Thyroid gland (tissue), 4 donors: ENCODE measurements around the gene CLSTN2. TPM values are rescaled to one million over a fixed set of nuclear protein-coding genes. Genes with fewer than 3 reads are reported as not detected.
A peak's percentile ranks its signal among the peaks of the same experiment; 100 is the strongest.

ENCODE experiments used
- DNase-seq, 2 donors: peaks; one replicate each; pipeline ENCODE4 v3.0.0-alpha.2; 2019
- H3K27ac ChIP-seq, 3 donors: fragments of 200-600 bp; sonication (generic); 1 replicate in 2 of 3; 2 replicates in 1 of 3; pipeline ENCODE4 v1.5.1; 2016 to 2019; ENCODE audit warnings: mild to moderate bottlenecking in 1 of 3, moderate library complexity in 1 of 3
- H3K27me3 ChIP-seq: fragments of 200-600 bp; sonication (generic); one replicate; pipeline ENCODE4 v1.5.1; 2019
- H3K36me3 ChIP-seq, 2 donors: fragments of 200-600 bp; sonication (generic); one replicate each; pipeline ENCODE4 v1.5.1; 2016 to 2019
- H3K4me1 ChIP-seq, 2 donors: fragments of 200-600 bp; sonication (generic); one replicate each; pipeline ENCODE4 v1.5.1; 2017 to 2019
- H3K4me3 ChIP-seq, 3 donors: fragments of 200-600 bp; sonication (generic); replicated peaks in 1 of 3; 1 replicate in 2 of 3; 2 replicates in 1 of 3; pipeline ENCODE4 v1.5.1; 2016; ENCODE audit warnings: mild to moderate bottlenecking in 1 of 3
- H3K9me3 ChIP-seq: fragments of 200-600 bp; sonication (generic); one replicate; pipeline ENCODE4 v1.5.1; 2017
- POLR2A ChIP-seq, 2 donors: fragments of 450-650 bp; IDR thresholded peaks; one replicate each; pipeline ENCODE4 v1.6.1; 2017; ENCODE audit warnings: antibody characterized with exemption in 2 of 2, mild to moderate bottlenecking in 2 of 2, moderate library complexity in 1 of 2
- WGBS, 2 donors: methylation state at CpG; one replicate each; pipeline ENCODE4 v1.1.5; 2017; 5-methylcytosine and 5-hydroxymethylcytosine counted together
- intact Hi-C: fragments of 100-400 bp; cut with DNase I; formaldehyde crosslinking; loops from one replicate; pipeline ENCODE4 v1.15.1; 2023
- total RNA-seq, 4 donors: library from RNA; depleted of rRNA; stranded (reverse); fragments of >200 nt; gene quantifications; one replicate each; pipeline ENCODE4 v1.2.3, GENCODE V29; 2016
- TF ChIP-seq, protein P1 (sequence below), 6 experiments: fragments of 200-600 bp in 3 of 6; fragments of 450-650 bp in 3 of 6; sonication (generic) in 3 of 6; IDR thresholded peaks; one replicate each; pipeline ENCODE4 v1.5.1; 2016 to 2019; ENCODE audit warnings: antibody characterized with exemption in 6 of 6, mild to moderate bottlenecking in 2 of 6, inconsistent platforms in 1 of 6, moderate library complexity in 1 of 6

Gene CLSTN2
- total RNA-seq, 4 donors from 2014 or later, result 9.7 to 32.9 (median 15.5) TPM

DNA sequence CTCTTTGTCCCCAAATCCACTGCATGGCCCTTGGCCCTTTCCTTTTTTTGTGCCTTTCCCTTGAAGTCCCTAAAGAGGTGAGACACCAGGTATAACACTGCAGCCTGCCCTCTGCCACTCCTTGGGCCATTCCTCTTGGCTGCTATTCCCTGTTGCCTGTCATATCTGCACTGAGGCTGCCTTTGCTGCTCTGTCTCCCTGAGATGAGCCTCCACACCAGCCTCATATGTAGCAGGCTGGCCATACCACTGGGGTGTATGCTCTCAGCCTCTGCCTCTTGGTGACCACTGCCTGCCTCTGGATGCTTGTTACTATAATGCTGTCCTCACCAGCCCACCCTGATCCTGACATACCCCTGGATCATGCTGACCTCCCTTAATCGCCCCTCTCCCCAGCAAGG lies 252.0 kb downstream of the CLSTN2 start:
- Histone ChIP-seq H3K36me3 (no peaks in the 10 kb centered on the region), H3K9me3 (no peaks in the 10 kb centered on the region), H3K27me3 (no peaks in the 10 kb centered on the region), H3K4me3 (no peak overlapping the region), H3K4me1 (peaks cover 20 to 30% of the 10 kb centered on the region in 2 donors), H3K27ac (peak overlapping the region; percentile 33 to 57 (median 46))
- intact Hi-C loops, result no loop called here
- WGBS, 2 donors, result 88 to 100% methylated on average over 1 of the region's 1 CpG
- TF ChIP-seq, protein P1, sequence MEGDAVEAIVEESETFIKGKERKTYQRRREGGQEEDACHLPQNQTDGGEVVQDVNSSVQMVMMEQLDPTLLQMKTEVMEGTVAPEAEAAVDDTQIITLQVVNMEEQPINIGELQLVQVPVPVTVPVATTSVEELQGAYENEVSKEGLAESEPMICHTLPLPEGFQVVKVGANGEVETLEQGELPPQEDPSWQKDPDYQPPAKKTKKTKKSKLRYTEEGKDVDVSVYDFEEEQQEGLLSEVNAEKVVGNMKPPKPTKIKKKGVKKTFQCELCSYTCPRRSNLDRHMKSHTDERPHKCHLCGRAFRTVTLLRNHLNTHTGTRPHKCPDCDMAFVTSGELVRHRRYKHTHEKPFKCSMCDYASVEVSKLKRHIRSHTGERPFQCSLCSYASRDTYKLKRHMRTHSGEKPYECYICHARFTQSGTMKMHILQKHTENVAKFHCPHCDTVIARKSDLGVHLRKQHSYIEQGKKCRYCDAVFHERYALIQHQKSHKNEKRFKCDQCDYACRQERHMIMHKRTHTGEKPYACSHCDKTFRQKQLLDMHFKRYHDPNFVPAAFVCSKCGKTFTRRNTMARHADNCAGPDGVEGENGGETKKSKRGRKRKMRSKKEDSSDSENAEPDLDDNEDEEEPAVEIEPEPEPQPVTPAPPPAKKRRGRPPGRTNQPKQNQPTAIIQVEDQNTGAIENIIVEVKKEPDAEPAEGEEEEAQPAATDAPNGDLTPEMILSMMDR (IDR thresholded peaks at IDR 0.05), result no peak
- no peak for TF ChIP-seq POLR2A (IDR thresholded peaks at IDR 0.05)
- DNase-seq, result no peak

DNA sequence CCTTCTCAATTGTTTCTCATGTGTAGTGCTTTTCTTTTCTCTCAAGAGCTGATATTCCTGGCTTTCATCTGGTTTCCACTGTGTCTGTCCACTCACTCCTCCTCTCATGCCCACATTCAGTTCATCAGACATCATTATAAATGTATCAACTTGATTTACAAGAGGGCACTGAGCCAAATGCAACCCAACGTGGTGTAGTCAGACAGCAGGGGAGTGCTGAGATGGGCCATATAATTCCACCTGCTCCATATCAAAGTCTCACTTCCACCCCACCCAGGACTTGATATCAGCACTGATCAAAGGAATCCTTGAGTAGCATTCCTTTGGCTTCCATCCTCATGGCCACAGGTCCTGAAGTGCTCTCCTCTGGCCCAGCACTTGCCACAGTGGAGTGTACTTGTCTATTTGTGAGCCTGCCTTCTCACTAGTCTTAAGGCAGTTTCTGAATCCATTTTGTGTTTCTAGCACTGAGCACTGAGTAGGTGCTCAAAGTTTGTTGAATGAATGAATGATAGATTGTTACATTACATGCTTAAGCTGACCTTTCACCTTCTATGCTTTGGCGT lies 252.8 kb downstream of the CLSTN2 start:
- Histone ChIP-seq H3K4me1 (peaks cover 20 to 30% of the 10 kb centered on the region in 2 donors), H3K36me3 (no peaks in the 10 kb centered on the region), H3K4me3 (no peak overlapping the region), H3K9me3 (no peaks in the 10 kb centered on the region), H3K27ac (peak overlapping the region in 2 of 3 donors; percentile 46 to 57), H3K27me3 (no peaks in the 10 kb centered on the region)
- WGBS, 2 donors, result 59 to 65% methylated on average over 2 of the region's 2 CpGs
- TF ChIP-seq POLR2A (IDR thresholded peaks at IDR 0.05), result no peak
- TF ChIP-seq, protein P1 (IDR thresholded peaks at IDR 0.05), result no peak
- intact Hi-C loops, result no loop called here
- peak; percentile 31 for DNase-seq

DNA sequence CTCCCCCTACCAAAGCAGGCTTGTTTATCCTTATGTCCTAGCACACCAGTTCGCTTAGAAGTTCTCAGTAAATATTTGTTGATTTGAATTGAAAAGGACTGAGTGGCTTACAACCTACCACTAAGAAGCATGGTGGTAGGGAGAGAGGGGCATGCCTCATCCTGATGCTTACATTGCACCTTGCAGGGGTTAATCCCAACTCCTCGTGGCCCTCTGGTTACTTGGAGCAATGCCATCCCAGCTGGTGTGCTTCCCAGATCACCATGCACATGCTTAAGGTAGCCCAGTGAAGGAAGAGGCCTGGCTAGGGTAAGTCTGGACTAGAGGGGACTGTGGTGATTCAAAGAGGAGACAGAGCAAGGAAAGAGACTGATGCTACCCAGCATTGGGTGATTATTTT lies 253.3 kb downstream of the CLSTN2 start:
- intact Hi-C loops, result no loop called here
- H3K36me3 ChIP-seq, result no peaks in the 10 kb centered on the region
- DNase-seq, result peak; percentile 26 to 35
- TF ChIP-seq POLR2A (IDR thresholded peaks at IDR 0.05), result no peak
- TF ChIP-seq, protein P1 (IDR thresholded peaks at IDR 0.05), result no peak
- no peak overlapping the region for H3K4me3 ChIP-seq
- no peaks in the 10 kb centered on the region for H3K9me3 ChIP-seq
- H3K27me3 ChIP-seq, result no peaks in the 10 kb centered on the region
- peaks cover 20 to 30% of the 10 kb centered on the region in 2 donors for H3K4me1 ChIP-seq
- H3K27ac ChIP-seq, result peak overlapping the region in 1 of 3 donors; percentile 57
- 45 to 50% methylated on average over 2 of the region's 2 CpGs for WGBS, 2 donors

DNA sequence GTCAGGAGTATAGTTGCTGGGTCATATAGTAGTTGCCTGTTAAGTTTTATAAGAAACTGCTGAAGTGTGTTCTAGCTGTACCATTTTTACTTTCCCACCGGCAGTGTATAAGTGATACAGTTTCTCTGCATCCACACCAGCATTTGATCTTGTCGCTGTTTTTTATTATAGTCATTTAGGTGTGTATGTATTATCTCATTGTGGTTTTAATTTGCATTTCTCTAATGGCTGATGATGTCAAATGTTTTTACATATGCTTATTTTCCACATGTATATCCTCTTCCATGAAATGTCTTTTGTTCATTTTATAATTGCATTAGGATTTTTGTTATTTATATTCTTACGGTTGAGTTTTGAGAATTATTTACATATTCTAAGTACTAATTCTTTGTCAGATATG lies 254.3 kb downstream of the CLSTN2 start:
- TF ChIP-seq, protein P1 (IDR thresholded peaks at IDR 0.05), result no peak
- TF ChIP-seq POLR2A (IDR thresholded peaks at IDR 0.05), result no peak
- H3K9me3 ChIP-seq, result no peaks in the 10 kb centered on the region
- no peaks in the 10 kb centered on the region for H3K36me3 ChIP-seq
- intact Hi-C loops, result no loop called here
- no peak overlapping the region for H3K27ac ChIP-seq
- no peak for DNase-seq
- H3K4me3 ChIP-seq, result no peak overlapping the region
- peaks cover 20 to 30% of the 10 kb centered on the region in 2 donors for H3K4me1 ChIP-seq
- WGBS, 2 donors, result 96 to 97% methylated on average over 3 of the region's 3 CpGs
- H3K27me3 ChIP-seq, result no peaks in the 10 kb centered on the region

DNA sequence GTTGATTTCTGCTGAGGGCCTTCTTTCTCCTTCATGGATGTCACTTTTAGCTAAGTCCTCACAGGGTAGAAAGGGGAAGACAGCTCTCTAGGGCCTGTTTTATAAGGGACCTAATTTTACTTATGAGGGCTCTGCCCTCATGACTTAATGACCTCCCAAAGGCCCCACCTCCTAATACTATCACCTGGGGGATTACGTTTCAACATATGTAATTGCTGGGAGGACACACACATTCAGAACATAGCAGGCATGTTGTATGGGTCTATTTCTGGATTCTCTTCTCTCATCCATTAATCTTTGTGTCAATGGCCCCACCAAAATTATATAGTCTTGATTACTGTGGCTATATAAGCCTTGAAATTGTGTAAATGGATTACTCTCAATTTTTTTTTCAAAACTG lies 255.0 kb downstream of the CLSTN2 start:
- TF ChIP-seq, protein P1 (IDR thresholded peaks at IDR 0.05), result no peak
- no peak for TF ChIP-seq POLR2A (IDR thresholded peaks at IDR 0.05)
- DNase-seq, result no peak
- 81 to 86% methylated on average over 1 of the region's 1 CpG for WGBS, 2 donors
- H3K4me3 ChIP-seq, result no peak overlapping the region
- no peaks in the 10 kb centered on the region for H3K36me3 ChIP-seq
- intact Hi-C loops, result no loop called here
- no peak overlapping the region for H3K27ac ChIP-seq
- no peaks in the 10 kb centered on the region for H3K9me3 ChIP-seq
- no peaks in the 10 kb centered on the region for H3K27me3 ChIP-seq
- H3K4me1 ChIP-seq, result peaks cover 20 to 30% of the 10 kb centered on the region in 2 donors
